ENCODE measurements around the gene FAM107A.

Gene FAM107A

DNA sequence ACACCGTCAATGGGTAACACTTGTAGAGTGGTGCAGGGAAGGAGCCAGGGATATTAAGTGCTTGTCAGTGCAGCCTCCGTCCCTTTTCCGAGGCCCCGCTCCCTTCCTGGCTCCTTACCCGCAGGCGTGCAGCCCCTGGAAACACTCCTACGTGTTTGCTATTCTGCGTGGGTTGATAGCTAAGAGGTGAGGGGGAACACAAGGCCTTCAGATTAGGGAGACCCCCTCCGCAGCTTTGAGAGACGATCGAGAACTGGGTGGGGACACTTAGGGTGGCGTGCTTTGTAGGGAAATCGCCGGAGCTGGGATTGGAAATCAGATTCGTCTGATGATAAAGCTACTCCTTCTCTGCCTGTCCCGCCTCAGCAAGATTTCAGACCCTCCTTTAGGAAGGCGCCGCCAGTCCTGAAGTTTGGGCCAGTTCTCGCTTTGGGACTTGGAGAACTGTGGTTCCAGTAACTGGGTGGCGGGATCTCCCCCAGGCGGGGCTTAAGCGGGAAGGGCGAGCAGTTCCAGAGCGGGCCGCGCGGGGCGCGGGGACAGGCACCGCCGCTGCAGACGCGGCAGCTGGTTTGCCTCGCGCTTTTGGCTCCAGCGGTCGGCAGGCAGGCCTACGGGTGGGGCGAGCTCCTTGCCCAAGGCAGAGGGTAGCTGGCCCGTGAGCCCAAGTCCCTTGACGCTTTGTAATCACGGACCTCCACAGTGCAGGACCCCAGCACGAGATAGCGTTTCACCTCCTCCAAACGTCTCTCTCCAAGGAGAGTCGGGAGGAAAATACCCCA, 8.0 kb upstream of the FAM107A start:
- TF ChIP-seq, protein P1, sequence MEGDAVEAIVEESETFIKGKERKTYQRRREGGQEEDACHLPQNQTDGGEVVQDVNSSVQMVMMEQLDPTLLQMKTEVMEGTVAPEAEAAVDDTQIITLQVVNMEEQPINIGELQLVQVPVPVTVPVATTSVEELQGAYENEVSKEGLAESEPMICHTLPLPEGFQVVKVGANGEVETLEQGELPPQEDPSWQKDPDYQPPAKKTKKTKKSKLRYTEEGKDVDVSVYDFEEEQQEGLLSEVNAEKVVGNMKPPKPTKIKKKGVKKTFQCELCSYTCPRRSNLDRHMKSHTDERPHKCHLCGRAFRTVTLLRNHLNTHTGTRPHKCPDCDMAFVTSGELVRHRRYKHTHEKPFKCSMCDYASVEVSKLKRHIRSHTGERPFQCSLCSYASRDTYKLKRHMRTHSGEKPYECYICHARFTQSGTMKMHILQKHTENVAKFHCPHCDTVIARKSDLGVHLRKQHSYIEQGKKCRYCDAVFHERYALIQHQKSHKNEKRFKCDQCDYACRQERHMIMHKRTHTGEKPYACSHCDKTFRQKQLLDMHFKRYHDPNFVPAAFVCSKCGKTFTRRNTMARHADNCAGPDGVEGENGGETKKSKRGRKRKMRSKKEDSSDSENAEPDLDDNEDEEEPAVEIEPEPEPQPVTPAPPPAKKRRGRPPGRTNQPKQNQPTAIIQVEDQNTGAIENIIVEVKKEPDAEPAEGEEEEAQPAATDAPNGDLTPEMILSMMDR (conservative IDR thresholded peaks at IDR 0.05; ENCODE audit: low read depth): peak; percentile 90
- CTCF ChIA-PET: interaction anchor here (0.6 to 1.4 kb wide), 6 partner anchors 9 to 1271 kb away, joined by 3 to 4 read pairs (median 3); no protein-coding TSS in a partner anchor
- POLR2A ChIA-PET (ENCODE audit: low non-redundant PET): no interaction called here
- no peak overlapping the region for H3K27ac ChIP-seq
- peak; percentile 82 for DNase-seq (ENCODE audit: low spot score)

- H3K27ac ChIP-seq: no peak overlapping the region
- DNase-seq (ENCODE audit: low spot score): peak; percentile 6
- CTCF ChIA-PET: interaction anchor here (0.6 to 1.4 kb wide), 5 partner anchors 10 to 1272 kb away, joined by 3 to 4 read pairs (median 3); no protein-coding TSS in a partner anchor
- TF ChIP-seq, protein P1 (conservative IDR thresholded peaks at IDR 0.05; ENCODE audit: low read depth): no peak
- POLR2A ChIA-PET (ENCODE audit: low non-redundant PET): no interaction called here
These were observed 7.5 kb upstream of the FAM107A start for GRCh38 chr3:58584690-58585004.

DNA sequence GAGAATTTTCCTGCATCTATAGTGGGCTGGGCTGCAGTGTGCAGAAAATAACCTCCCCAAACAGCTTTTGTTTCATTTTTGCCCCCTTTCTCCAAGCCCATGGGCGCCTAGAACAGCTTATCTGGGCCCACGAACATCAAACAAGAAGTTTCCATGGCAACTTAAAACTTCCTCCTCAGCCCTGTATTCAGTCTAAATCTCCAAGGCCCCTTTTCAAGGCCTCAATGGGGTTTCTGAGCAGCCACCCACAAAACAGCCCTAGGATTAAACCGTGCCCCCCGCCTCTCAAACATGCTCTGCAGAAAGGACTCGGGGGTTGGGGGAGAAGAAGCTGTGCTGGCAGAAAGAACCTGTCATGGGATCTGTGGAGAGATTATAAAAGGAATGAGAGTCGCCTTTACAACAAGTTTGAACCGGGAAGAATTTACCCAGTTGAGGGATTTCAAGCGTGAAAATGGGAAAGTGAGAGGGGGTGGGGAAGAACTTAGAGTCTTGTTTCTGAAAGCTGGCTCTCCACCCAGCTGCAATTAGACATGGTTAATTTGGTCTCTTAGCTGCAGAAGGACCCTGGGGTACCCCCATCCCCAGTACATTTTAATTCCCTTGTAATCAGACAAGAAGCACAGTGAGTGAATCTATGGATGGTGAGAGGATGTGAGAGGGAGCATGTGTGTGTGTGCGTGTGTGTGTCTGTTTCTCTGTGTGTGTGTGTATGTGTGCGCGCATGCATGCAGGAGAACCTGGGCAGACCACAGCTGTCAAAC, 4.3 kb upstream of the FAM107A start:
- ChIA-PET POLR2A (ENCODE audit: low non-redundant PET) (no interaction called here), CTCF (no interaction called here)
- TF ChIP-seq, protein P1 (conservative IDR thresholded peaks at IDR 0.05; ENCODE audit: low read depth): no peak
- no peak overlapping the region for H3K27ac ChIP-seq
- DNase-seq (ENCODE audit: low spot score): no peak

DNA sequence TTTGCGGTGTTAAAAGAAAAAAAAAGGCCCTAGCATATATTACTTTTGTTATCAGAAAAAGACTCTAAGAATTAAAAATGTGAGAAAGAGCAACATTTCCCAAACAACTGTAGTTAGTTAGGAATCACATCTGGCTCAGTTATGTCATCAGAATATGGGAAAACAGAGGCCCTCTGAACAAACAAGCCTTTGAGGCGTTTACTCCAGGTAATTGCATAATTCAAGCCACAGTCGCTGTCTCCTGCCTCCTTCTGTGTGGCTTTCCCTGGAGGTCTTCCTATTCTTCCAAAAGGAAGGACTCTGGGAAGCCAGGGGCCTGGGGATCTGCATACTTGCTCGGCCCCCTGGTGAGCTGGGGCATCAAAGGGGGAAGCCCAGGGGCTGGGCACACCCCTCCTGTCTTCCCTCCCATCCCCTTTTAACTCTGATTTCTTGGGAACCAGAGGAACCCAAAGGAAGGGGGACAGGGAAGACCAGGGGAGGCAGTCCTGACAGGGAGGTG, 3.7 kb upstream of the FAM107A start:
- TF ChIP-seq, protein P1 (conservative IDR thresholded peaks at IDR 0.05; ENCODE audit: low read depth): no peak
- DNase-seq (ENCODE audit: low spot score): no peak
- ChIA-PET CTCF (no interaction called here), POLR2A (ENCODE audit: low non-redundant PET) (no interaction called here)
- no peak overlapping the region for H3K27ac ChIP-seq

- ChIA-PET POLR2A (ENCODE audit: low non-redundant PET) (no interaction called here), CTCF (no interaction called here)
- TF ChIP-seq, protein P1 (conservative IDR thresholded peaks at IDR 0.05; ENCODE audit: low read depth): no peak
- no peak overlapping the region for H3K27ac ChIP-seq
- DNase-seq (ENCODE audit: low spot score): no peak
These were observed 1.7 kb upstream of the FAM107A start for GRCh38 chr3:58578873-58579272.

- TF ChIP-seq, protein P1 (conservative IDR thresholded peaks at IDR 0.05; ENCODE audit: low read depth): no peak
- no peak for DNase-seq (ENCODE audit: low spot score)
- POLR2A ChIA-PET (ENCODE audit: low non-redundant PET): no interaction called here
- H3K27ac ChIP-seq: no peak overlapping the region
- CTCF ChIA-PET: no interaction called here
These were observed 475 bp downstream of the FAM107A start for GRCh38 chr3:58576716-58577115.

All from RWPE1 (cell line).